WTC11 (cell line): ENCODE data around the gene HSD17B3. TPM values are rescaled to one million over a fixed set of nuclear protein-coding genes. Genes with fewer than 3 reads are reported as not detected.
"Not testable (repeated sequence)": the region's sequence is repeated elsewhere in the genome, so short reads cannot be mapped to it uniquely, and the experiment has no call there.

Source experiments
- ATAC-seq: fragments of 200-7000 bp; cut with Tn5 transposase; 2 replicates; pipeline ENCODE4 v1.10.0; 2021; ENCODE audit warnings: mild to moderate bottlenecking, moderate library complexity
- CTCF ChIA-PET: fragments of 300-600 bp; sonication (Branson Sonifier 250); formaldehyde crosslinking; loops from one replicate; lab custom pipeline; 2021; ENCODE audit warnings: antibody characterized with exemption; lab: Charles Lee
- POLR2A ChIA-PET: fragments of 350-600 bp; sonication (Branson Sonifier 250); formaldehyde crosslinking; loops from one replicate; lab custom pipeline; 2021; ENCODE audit warnings: antibody characterized with exemption; lab: Charles Lee
- DNase-seq: peaks from one replicate; pipeline ENCODE4 v3.0.0; 2021; ENCODE audit warnings: low spot score
- H3K27ac Mint-ChIP-seq: 2 replicates; pipeline ENCODE4 v1.8.0; 2021; ENCODE audit warnings: mixed read lengths
- H3K27me3 Mint-ChIP-seq: 2 replicates; pipeline ENCODE4 v1.8.0; 2021; ENCODE audit warnings: low read depth, mild to moderate bottlenecking, moderate library complexity, mixed read lengths
- H3K36me3 Mint-ChIP-seq: 2 replicates; pipeline ENCODE4 v1.8.0; 2021; ENCODE audit warnings: mixed read lengths
- H3K4me1 Mint-ChIP-seq: 2 replicates; pipeline ENCODE4 v1.8.0; 2022; ENCODE audit warnings: mixed read lengths
- H3K4me3 Mint-ChIP-seq: 2 replicates; pipeline ENCODE4 v1.8.0; 2021; ENCODE audit warnings: mild to moderate bottlenecking, moderate library complexity, mixed read lengths
- H3K9me3 Mint-ChIP-seq: 2 replicates; pipeline ENCODE4 v1.8.0; 2021; ENCODE audit warnings: mixed read lengths
- ATF1 ChIP-seq: sonication (generic); formaldehyde crosslinking; IDR thresholded peaks from 2 replicates; pipeline ENCODE4 v1.8.1; 2023; ENCODE audit warnings: mild to moderate bottlenecking, moderate library complexity, missing genetic modification reagents
- CTCF ChIP-seq: fragments of 200-600 bp; IDR thresholded peaks from 2 replicates; pipeline ENCODE4 v1.8.0; 2022; ENCODE audit warnings: antibody characterized with exemption
- EMX1 ChIP-seq: fragments of 250-450 bp; sonication (Bioruptor Pico); IDR thresholded peaks from 2 replicates; pipeline ENCODE4 v1.8.0; 2021; ENCODE audit warnings: mild to moderate bottlenecking
- ETV6 ChIP-seq: sonication (generic); formaldehyde crosslinking; IDR thresholded peaks from 2 replicates; pipeline ENCODE4 v1.8.1; 2022; ENCODE audit warnings: mild to moderate bottlenecking, missing genetic modification reagents
- HMGA2 ChIP-seq: fragments of 250-450 bp; sonication (Bioruptor Pico); IDR thresholded peaks from 2 replicates; pipeline ENCODE4 v1.4.0; 2021; ENCODE audit warnings: mild to moderate bottlenecking, moderate library complexity
- IRF2 ChIP-seq: sonication (generic); formaldehyde crosslinking; IDR thresholded peaks from 2 replicates; pipeline ENCODE4 v1.8.0; 2022; ENCODE audit warnings: low read depth, missing genetic modification reagents, borderline replicate concordance
- JAZF1 ChIP-seq: fragments of 250-450 bp; sonication (Bioruptor Pico); IDR thresholded peaks from 2 replicates; pipeline ENCODE4 v1.9.0; 2021; ENCODE audit warnings: moderate library complexity, mild to moderate bottlenecking, inconsistent platforms
- JUN ChIP-seq: sonication (generic); formaldehyde crosslinking; IDR thresholded peaks from 2 replicates; pipeline ENCODE4 v1.8.0; 2023; ENCODE audit warnings: mild to moderate bottlenecking, missing genetic modification reagents
- MYBL2 ChIP-seq: sonication (generic); formaldehyde crosslinking; IDR thresholded peaks from 2 replicates; pipeline ENCODE4 v1.8.1; 2023; ENCODE audit warnings: mild to moderate bottlenecking, moderate library complexity, missing genetic modification reagents
- NFATC4 ChIP-seq: fragments of 250-450 bp; sonication (Bioruptor Pico); IDR thresholded peaks from 2 replicates; pipeline ENCODE4 v1.9.0; 2021; ENCODE audit warnings: mild to moderate bottlenecking
- NR3C1 ChIP-seq: sonication (generic); formaldehyde crosslinking; conservative IDR thresholded peaks from 2 replicates; pipeline ENCODE4 v1.8.1; 2023; ENCODE audit warnings: low read depth, mild to moderate bottlenecking, missing genetic modification reagents
- PRRX2 ChIP-seq: fragments of 250-450 bp; sonication (Bioruptor Pico); IDR thresholded peaks from 2 replicates; pipeline ENCODE4 v1.8.0; 2021; ENCODE audit warnings: mild to moderate bottlenecking
- SOX15 ChIP-seq: fragments of 250-450 bp; sonication (Bioruptor Pico); IDR thresholded peaks from 2 replicates; pipeline ENCODE4 v1.9.0; 2021; ENCODE audit warnings: mild to moderate bottlenecking
- ZNF121 ChIP-seq: sonication (generic); formaldehyde crosslinking; IDR thresholded peaks from 2 replicates; pipeline ENCODE4 v1.8.0; 2023; ENCODE audit warnings: missing genetic modification reagents
- total RNA-seq: library from RNA; stranded (reverse); gene quantifications from 3 replicates; pipeline ENCODE4 v1.2.3, GENCODE V29; 2021
- TF ChIP-seq, protein P1 (sequence below): sonication (generic); formaldehyde crosslinking; IDR thresholded peaks from 2 replicates; pipeline ENCODE4 v1.8.1; 2023; ENCODE audit warnings: mild to moderate bottlenecking, missing genetic modification reagents
- TF ChIP-seq, protein P2 (sequence below): sonication (generic); formaldehyde crosslinking; IDR thresholded peaks from 2 replicates; pipeline ENCODE4 v1.8.1; 2023; ENCODE audit warnings: mild to moderate bottlenecking, missing genetic modification reagents, moderate library complexity

HSD17B3 gene
- total RNA-seq, 1 experiment from 2014 or later: not detected

GRCh38 chr9:96241391-96241809 is 60.6 kb downstream of the HSD17B3 start:
- Mint-ChIP-seq H3K27me3 (no peaks in the 10 kb centered on the region), H3K36me3 (peaks cover 4% of the 10 kb centered on the region), H3K4me1 (peaks cover 2% of the 10 kb centered on the region; the same call in 1 of the 2 replicates), H3K4me3 (no peak overlapping the region), H3K9me3 (peaks cover 18% of the 10 kb centered on the region), H3K27ac (no peak overlapping the region)
- no peak for DNase-seq
- ATAC-seq: no peak
- no peak for TF ChIP-seq EMX1 (CRISPR knock-in tag)
- no peak for TF ChIP-seq NFATC4 (CRISPR knock-in tag)
- TF ChIP-seq JUN (CRISPR knock-in tag): no peak
- TF ChIP-seq ETV6 (CRISPR knock-in tag): no peak
- TF ChIP-seq JAZF1 (CRISPR knock-in tag): no peak
- TF ChIP-seq ZNF121: no peak
- TF ChIP-seq PRRX2 (CRISPR knock-in tag): no peak
- no peak for TF ChIP-seq MYBL2 (CRISPR knock-in tag)
- no peak for TF ChIP-seq HMGA2
- TF ChIP-seq IRF2: no peak
- ChIA-PET POLR2A (no interaction called here), CTCF (interaction anchor here (5.4 kb wide), 1 partner anchor 76 kb away, joined by 35 read pairs; no protein-coding TSS in a partner anchor)

DNA sequence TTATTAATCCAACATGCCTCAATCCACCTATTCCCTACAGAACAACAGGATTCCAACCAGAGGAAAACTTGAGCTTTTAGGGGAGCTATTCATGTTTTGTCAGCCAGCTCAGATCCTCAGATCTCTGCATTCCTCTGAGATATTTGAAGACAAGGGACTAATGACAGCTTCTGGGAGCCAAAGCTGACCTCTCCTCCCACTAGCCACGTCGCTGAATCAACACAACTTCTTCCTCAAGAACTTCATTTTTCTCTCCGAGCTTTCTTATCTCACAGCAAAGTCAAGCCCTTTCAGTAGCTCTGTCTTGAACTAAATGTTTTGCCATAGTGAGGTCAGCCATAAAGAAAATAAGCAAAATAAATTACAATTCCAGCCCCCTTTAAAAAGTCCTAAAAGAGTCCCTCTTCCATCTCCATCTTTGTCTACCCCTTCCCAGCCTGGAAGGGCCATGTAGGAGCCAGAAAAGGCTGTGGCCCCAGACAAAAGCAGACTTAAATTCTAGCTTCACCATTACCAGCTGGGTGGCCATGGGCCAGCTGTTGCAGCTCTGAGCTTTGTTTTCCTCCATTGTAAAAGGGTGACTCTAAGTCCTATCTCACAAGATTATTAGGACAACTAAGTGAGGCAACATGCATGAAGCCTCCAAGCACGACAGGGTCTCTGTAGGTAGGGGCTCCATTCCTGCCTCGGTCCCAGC is 65.0 kb downstream of the HSD17B3 start:
- CTCF ChIA-PET: interaction anchor here (0.5 to 1.7 kb wide), 4 partner anchors 15 to 86 kb away, joined by 3 to 8 read pairs (median 4); no protein-coding TSS in a partner anchor
- H3K9me3 Mint-ChIP-seq: no peaks in the 10 kb centered on the region
- no peak for TF ChIP-seq SOX15 (CRISPR knock-in tag)
- TF ChIP-seq, protein P1, sequence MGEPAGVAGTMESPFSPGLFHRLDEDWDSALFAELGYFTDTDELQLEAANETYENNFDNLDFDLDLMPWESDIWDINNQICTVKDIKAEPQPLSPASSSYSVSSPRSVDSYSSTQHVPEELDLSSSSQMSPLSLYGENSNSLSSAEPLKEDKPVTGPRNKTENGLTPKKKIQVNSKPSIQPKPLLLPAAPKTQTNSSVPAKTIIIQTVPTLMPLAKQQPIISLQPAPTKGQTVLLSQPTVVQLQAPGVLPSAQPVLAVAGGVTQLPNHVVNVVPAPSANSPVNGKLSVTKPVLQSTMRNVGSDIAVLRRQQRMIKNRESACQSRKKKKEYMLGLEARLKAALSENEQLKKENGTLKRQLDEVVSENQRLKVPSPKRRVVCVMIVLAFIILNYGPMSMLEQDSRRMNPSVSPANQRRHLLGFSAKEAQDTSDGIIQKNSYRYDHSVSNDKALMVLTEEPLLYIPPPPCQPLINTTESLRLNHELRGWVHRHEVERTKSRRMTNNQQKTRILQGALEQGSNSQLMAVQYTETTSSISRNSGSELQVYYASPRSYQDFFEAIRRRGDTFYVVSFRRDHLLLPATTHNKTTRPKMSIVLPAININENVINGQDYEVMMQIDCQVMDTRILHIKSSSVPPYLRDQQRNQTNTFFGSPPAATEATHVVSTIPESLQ (CRISPR knock-in tag): no peak
- TF ChIP-seq ATF1 (CRISPR knock-in tag): no peak
- TF ChIP-seq, protein P2, sequence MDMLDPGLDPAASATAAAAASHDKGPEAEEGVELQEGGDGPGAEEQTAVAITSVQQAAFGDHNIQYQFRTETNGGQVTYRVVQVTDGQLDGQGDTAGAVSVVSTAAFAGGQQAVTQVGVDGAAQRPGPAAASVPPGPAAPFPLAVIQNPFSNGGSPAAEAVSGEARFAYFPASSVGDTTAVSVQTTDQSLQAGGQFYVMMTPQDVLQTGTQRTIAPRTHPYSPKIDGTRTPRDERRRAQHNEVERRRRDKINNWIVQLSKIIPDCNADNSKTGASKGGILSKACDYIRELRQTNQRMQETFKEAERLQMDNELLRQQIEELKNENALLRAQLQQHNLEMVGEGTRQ: no peak
- no peak overlapping the region for H3K27ac Mint-ChIP-seq
- ATAC-seq (no peak), DNase-seq (no peak)
- H3K4me1 Mint-ChIP-seq: peaks cover 2% of the 10 kb centered on the region; the same call in 1 of the 2 replicates
- no peaks in the 10 kb centered on the region for H3K36me3 Mint-ChIP-seq
- no peak overlapping the region for H3K4me3 Mint-ChIP-seq
- H3K27me3 Mint-ChIP-seq: no peaks in the 10 kb centered on the region
- POLR2A ChIA-PET: no interaction called here

DNA sequence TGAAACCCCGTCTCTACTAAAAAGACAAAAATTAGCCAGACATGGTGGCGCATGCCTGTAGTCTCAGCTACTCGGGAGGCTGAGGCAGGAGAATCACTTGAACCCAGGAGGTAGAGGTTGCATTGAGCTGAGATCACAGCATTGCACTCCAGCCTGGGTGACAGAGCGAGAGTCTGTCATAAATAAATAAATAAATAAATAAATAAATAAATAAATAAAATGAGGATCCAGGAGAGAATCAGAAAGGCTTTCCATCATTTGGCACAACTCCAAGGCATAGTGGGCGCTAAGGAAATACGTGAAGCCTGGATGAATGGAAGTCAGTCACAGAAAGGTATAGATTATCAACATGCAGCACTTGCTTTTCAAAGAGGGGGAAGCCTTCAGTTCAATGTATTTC is 65.6 kb downstream of the HSD17B3 start:
- H3K36me3 Mint-ChIP-seq, H3K4me3 Mint-ChIP-seq, POLR2A ChIA-PET, H3K27ac Mint-ChIP-seq, H3K9me3 Mint-ChIP-seq, H3K27me3 Mint-ChIP-seq, DNase-seq, ATAC-seq, H3K4me1 Mint-ChIP-seq: not testable (repeated sequence)
- CTCF ChIA-PET: interaction anchor here (0.8 to 1.7 kb wide), 4 partner anchors 14 to 81 kb away, joined by 3 to 8 read pairs (median 5); no protein-coding TSS in a partner anchor

- Mint-ChIP-seq H3K27me3 (no peaks in the 10 kb centered on the region), H3K9me3 (peaks cover 21% of the 10 kb centered on the region), H3K36me3 (peaks cover 2% of the 10 kb centered on the region; the same call in 1 of the 2 replicates), H3K27ac (no peak overlapping the region), H3K4me1 (no peaks in the 10 kb centered on the region), H3K4me3 (no peak overlapping the region)
- peak; percentile 48 for DNase-seq
- ChIA-PET POLR2A (no interaction called here), CTCF (interaction anchor here (0.6 to 2.2 kb wide), 32 partner anchors 11 to 915 kb away, joined by 3 to 43 read pairs (median 4); no protein-coding TSS in a partner anchor)
- ATAC-seq: peak; percentile 96
- peak; percentile 69; the same call in 1 of the 2 replicates for TF ChIP-seq CTCF
- TF ChIP-seq NR3C1 (CRISPR knock-in tag): no peak
Measured at GRCh38 chr9:96232539-96233241, 69.3 kb downstream of the HSD17B3 start.
